PC-9 (cell line): Measurements from ENCODE around the gene ELF2.

Experiments used
- EZH2 ChIP-seq: fragments of 200-600 bp; sonication (generic); IDR thresholded peaks from 2 replicates; pipeline ENCODE4 v1.8.0; 2017; ENCODE audit warnings: antibody characterized with exemption, low read depth
- TF ChIP-seq, protein P1 (sequence below): fragments of 200-600 bp; sonication (generic); conservative IDR thresholded peaks from 2 replicates; pipeline ENCODE4 v1.6.1; 2017; ENCODE audit warnings: mixed run types, antibody characterized with exemption, mild to moderate bottlenecking, moderate library complexity

GRCh38 chr4:139014371-139015268 is 162.4 kb downstream of the ELF2 start:
- TF ChIP-seq, protein P1, sequence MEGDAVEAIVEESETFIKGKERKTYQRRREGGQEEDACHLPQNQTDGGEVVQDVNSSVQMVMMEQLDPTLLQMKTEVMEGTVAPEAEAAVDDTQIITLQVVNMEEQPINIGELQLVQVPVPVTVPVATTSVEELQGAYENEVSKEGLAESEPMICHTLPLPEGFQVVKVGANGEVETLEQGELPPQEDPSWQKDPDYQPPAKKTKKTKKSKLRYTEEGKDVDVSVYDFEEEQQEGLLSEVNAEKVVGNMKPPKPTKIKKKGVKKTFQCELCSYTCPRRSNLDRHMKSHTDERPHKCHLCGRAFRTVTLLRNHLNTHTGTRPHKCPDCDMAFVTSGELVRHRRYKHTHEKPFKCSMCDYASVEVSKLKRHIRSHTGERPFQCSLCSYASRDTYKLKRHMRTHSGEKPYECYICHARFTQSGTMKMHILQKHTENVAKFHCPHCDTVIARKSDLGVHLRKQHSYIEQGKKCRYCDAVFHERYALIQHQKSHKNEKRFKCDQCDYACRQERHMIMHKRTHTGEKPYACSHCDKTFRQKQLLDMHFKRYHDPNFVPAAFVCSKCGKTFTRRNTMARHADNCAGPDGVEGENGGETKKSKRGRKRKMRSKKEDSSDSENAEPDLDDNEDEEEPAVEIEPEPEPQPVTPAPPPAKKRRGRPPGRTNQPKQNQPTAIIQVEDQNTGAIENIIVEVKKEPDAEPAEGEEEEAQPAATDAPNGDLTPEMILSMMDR = no peak
- TF ChIP-seq EZH2 = no peak
